ENCODE results near the gene TRDN. TPM values are rescaled to one million over a fixed set of nuclear protein-coding genes. Genes with fewer than 3 reads are reported as not detected.

Gene TRDN
- total and polyA plus RNA-seq, 10 donors: 0.03 to 0.20 (median 0.10) TPM; not detected in 7

- no peak for DNase-seq
- H3K27me3 ChIP-seq (replicated peaks in 1 of 7): no peaks in the 10 kb centered on the region
- no peaks in the 10 kb centered on the region for H3K4me1 ChIP-seq
- no peaks in the 10 kb centered on the region for H3K36me3 ChIP-seq
- WGBS, 5 donors: 58 to 67% (median 63%) methylated on average over 4 of the region's 4 CpGs
- TF ChIP-seq CTCF (IDR thresholded peaks at IDR 0.05 in 8 of 11, conservative IDR thresholded peaks at IDR 0.05 in 3 of 11) (no peak), POLR2AphosphoS5 (IDR thresholded peaks at IDR 0.05) (no peak), POLR2A (IDR thresholded peaks at IDR 0.05) (no peak)
- H3K9me3 ChIP-seq: no peaks in the 10 kb centered on the region
- intact Hi-C loops (cut with DNase I; ENCODE audit: low total_unique reads): no loop called here
- H3K4me3 ChIP-seq: no peak overlapping the region
- H3K27ac ChIP-seq: no peak overlapping the region
These were observed 421.5 kb downstream of the TRDN start for GRCh38 chr6:123215211-123215610.

- Histone ChIP-seq H3K36me3 (no peaks in the 10 kb centered on the region), H3K27me3 (replicated peaks in 1 of 7) (no peaks in the 10 kb centered on the region), H3K4me1 (no peaks in the 10 kb centered on the region), H3K4me3 (no peak overlapping the region), H3K27ac (no peak overlapping the region), H3K9me3 (no peaks in the 10 kb centered on the region)
- TF ChIP-seq CTCF (IDR thresholded peaks at IDR 0.05 in 8 of 11, conservative IDR thresholded peaks at IDR 0.05 in 3 of 11) (no peak), POLR2AphosphoS5 (IDR thresholded peaks at IDR 0.05) (no peak), POLR2A (IDR thresholded peaks at IDR 0.05) (no peak)
- no peak for DNase-seq
- intact Hi-C loops (cut with DNase I; ENCODE audit: low total_unique reads): no loop called here
- WGBS, 5 donors: 72 to 81% (median 80%) methylated on average over 2 of the region's 2 CpGs
These were observed 422.3 kb downstream of the TRDN start for GRCh38 chr6:123214433-123214832.

GRCh38 chr6:123213921-123214320 is 422.8 kb downstream of the TRDN start:
- no peaks in the 10 kb centered on the region for H3K9me3 ChIP-seq
- no peaks in the 10 kb centered on the region for H3K27me3 ChIP-seq (replicated peaks in 1 of 7)
- intact Hi-C loops (cut with DNase I; ENCODE audit: low total_unique reads): no loop called here
- H3K36me3 ChIP-seq: no peaks in the 10 kb centered on the region
- no peak overlapping the region for H3K27ac ChIP-seq
- 87 to 93% (median 91%) methylated on average over 3 of the region's 3 CpGs for WGBS, 5 donors
- no peaks in the 10 kb centered on the region for H3K4me1 ChIP-seq
- no peak for DNase-seq
- no peak for TF ChIP-seq POLR2AphosphoS5 (IDR thresholded peaks at IDR 0.05)
- no peak for TF ChIP-seq CTCF (IDR thresholded peaks at IDR 0.05 in 8 of 11, conservative IDR thresholded peaks at IDR 0.05 in 3 of 11)
- no peak for TF ChIP-seq POLR2A (IDR thresholded peaks at IDR 0.05)
- no peak overlapping the region for H3K4me3 ChIP-seq

GRCh38 chr6:123211777-123212545 is 424.8 kb downstream of the TRDN start:
- TF ChIP-seq POLR2A (IDR thresholded peaks at IDR 0.05) (no peak), POLR2AphosphoS5 (IDR thresholded peaks at IDR 0.05) (no peak), CTCF (IDR thresholded peaks at IDR 0.05 in 8 of 11, conservative IDR thresholded peaks at IDR 0.05 in 3 of 11) (no peak)
- no peak for DNase-seq
- Histone ChIP-seq H3K36me3 (no peaks in the 10 kb centered on the region), H3K27me3 (replicated peaks in 1 of 7) (no peaks in the 10 kb centered on the region), H3K4me1 (no peaks in the 10 kb centered on the region), H3K4me3 (no peak overlapping the region), H3K27ac (no peak overlapping the region), H3K9me3 (no peaks in the 10 kb centered on the region)
- intact Hi-C loops (cut with DNase I; ENCODE audit: low total_unique reads): no loop called here
- WGBS, 5 donors: 82 to 87% (median 82%) methylated on average over 4 of the region's 4 CpGs
